PC-9 (cell line): ENCODE data around the gene FIBCD1.

Experiments
- CTCF ChIP-seq: fragments of 200-600 bp; sonication (generic); conservative IDR thresholded peaks from 2 replicates; pipeline ENCODE4 v1.6.1; 2017; ENCODE audit warnings: mixed run types, antibody characterized with exemption, mild to moderate bottlenecking, moderate library complexity
- EZH2 ChIP-seq: fragments of 200-600 bp; sonication (generic); IDR thresholded peaks from 2 replicates; pipeline ENCODE4 v1.8.0; 2017; ENCODE audit warnings: antibody characterized with exemption, low read depth

GRCh38 chr9:130888146-130888885, 50.7 kb downstream of the FIBCD1 start:
- TF ChIP-seq CTCF: no peak
- TF ChIP-seq EZH2: no peak
